AG04450 (cell line): Measurements from ENCODE around the gene MAN1B1. TPM values are rescaled to one million over a fixed set of nuclear protein-coding genes. Genes with fewer than 3 reads are reported as not detected.

Source experiments
- CTCF ChIA-PET: fragments of 300-600, 350-600 bp; formaldehyde crosslinking; extraction: SDS; loops from one replicate; lab custom pipeline; 2022; ENCODE audit warnings: antibody characterized with exemption, inconsistent platforms; lab: Charles Lee
- POLR2A ChIA-PET: fragments of 350-600 bp; formaldehyde crosslinking; extraction: SDS; loops from one replicate; lab custom pipeline; 2021; ENCODE audit warnings: antibody characterized with exemption, inconsistent platforms; lab: Yijun Ruan, JAX
- DNase-seq: peaks from one replicate; pipeline ENCODE4 v3.0.0-alpha.2; 2011; ENCODE audit warnings: low read depth, low spot score
- H3K27ac ChIP-seq: one replicate; pipeline ENCODE4 v1.5.1; 2012; ENCODE audit warnings: low read depth, low read length, control low read depth
- H3K27me3 ChIP-seq: one replicate; pipeline ENCODE4 v1.6.0; 2012; ENCODE audit warnings: low read length; ENCODE audit not compliant: control insufficient read depth, insufficient read depth
- H3K4me3 ChIP-seq: 2 replicates; pipeline ENCODE4 v1.5.1; 2011; ENCODE audit warnings: mild to moderate bottlenecking, low read depth, low read length, control low read depth
- H3K9me3 ChIP-seq: 2 replicates; pipeline ENCODE4 v1.5.1; 2012; ENCODE audit warnings: low read length; ENCODE audit not compliant: control insufficient read depth, insufficient read depth
- CTCF ChIP-seq: IDR thresholded peaks from 2 replicates; pipeline ENCODE4 v1.5.1; 2011; ENCODE audit warnings: low read depth, low read length, control low read depth, inconsistent platforms
- polyA plus RNA-seq: library from polyadenylated mRNA; depleted of rRNA; stranded (reverse); fragments of >200 nt; gene quantifications from 2 replicates; pipeline ENCODE4 v1.2.3, GENCODE V29; 2011

Gene MAN1B1
- polyA plus RNA-seq, 1 experiment = 40.8 TPM

- TF ChIP-seq CTCF = no peak
- H3K4me3 ChIP-seq = no peak overlapping the region
- CTCF ChIA-PET = no interaction called here
- DNase-seq = no peak
- H3K27ac ChIP-seq = no peak overlapping the region
- no peaks in the 10 kb centered on the region; the same call in 1 of the 2 replicates for H3K9me3 ChIP-seq
- H3K27me3 ChIP-seq = no peaks in the 10 kb centered on the region
- POLR2A ChIA-PET = no interaction called here
Measured at GRCh38 chr9:137110147-137110910, 23.5 kb downstream of the MAN1B1 start.

GRCh38 chr9:137110911-137111787 lies 24.4 kb downstream of the MAN1B1 start:
- POLR2A ChIA-PET = no interaction called here
- Histone ChIP-seq H3K4me3 (no peak overlapping the region), H3K27ac (no peak overlapping the region), H3K9me3 (no peaks in the 10 kb centered on the region; the same call in 1 of the 2 replicates), H3K27me3 (no peaks in the 10 kb centered on the region)
- TF ChIP-seq CTCF = no peak
- no peak for DNase-seq
- CTCF ChIA-PET = interaction anchor here (0.5 kb wide), 1 partner anchor 44 kb away, joined by 3 read pairs; no protein-coding TSS in a partner anchor

- CTCF ChIA-PET = interaction anchor here (0.5 kb wide), 1 partner anchor 45 kb away, joined by 3 read pairs; no protein-coding TSS in a partner anchor
- Histone ChIP-seq H3K9me3 (no peaks in the 10 kb centered on the region; the same call in 1 of the 2 replicates), H3K27ac (no peak overlapping the region), H3K4me3 (no peak overlapping the region), H3K27me3 (no peaks in the 10 kb centered on the region)
- DNase-seq = no peak
- POLR2A ChIA-PET = no interaction called here
- TF ChIP-seq CTCF = no peak
Measured at GRCh38 chr9:137111788-137112563, 25.2 kb downstream of the MAN1B1 start.

GRCh38 chr9:137112564-137113384 lies 26.0 kb downstream of the MAN1B1 start:
- no peak for DNase-seq
- ChIA-PET CTCF (no interaction called here), POLR2A (interaction anchor here (1.0 kb wide), 1 partner anchor 128 kb away, joined by 3 read pairs; the partner anchor contains the start of gene TUBB4B)
- Histone ChIP-seq H3K27ac (no peak overlapping the region), H3K4me3 (no peak overlapping the region), H3K27me3 (no peaks in the 10 kb centered on the region), H3K9me3 (no peaks in the 10 kb centered on the region; the same call in 1 of the 2 replicates)
- no peak for TF ChIP-seq CTCF
